GM12873 (cell line): Measurements from ENCODE around the gene GHDC.

ENCODE experiments used
- CTCF ChIP-seq: IDR thresholded peaks from 2 replicates; pipeline ENCODE4 v1.5.1; 2012; ENCODE audit warnings: low read depth, mild to moderate bottlenecking, moderate library complexity, low read length, control low read depth; ENCODE audit not compliant: insufficient read depth; ENCODE audit errors: missing control alignments

Gene GHDC

DNA sequence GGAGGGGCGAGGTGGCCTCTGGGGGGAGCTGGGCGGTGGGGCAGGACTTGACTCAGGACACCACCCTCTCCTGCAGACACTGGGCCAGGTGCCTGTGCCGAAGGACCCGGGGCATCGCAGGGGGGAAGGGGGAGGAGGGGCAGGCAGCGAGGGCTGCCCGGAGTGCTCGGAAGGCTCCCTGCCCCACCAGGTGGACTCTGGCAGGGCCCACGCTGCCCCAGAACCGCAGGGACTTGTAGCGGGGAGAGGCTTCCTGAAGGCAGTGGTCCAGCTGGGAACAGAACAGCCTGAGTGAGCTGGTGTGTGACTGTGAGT is 4.7 kb downstream of the GHDC start:
- TF ChIP-seq CTCF = no peak

- no peak for TF ChIP-seq CTCF
Observed at GRCh38 chr17:42188749-42189650, 5.3 kb downstream of the GHDC start.

- TF ChIP-seq CTCF = no peak
Observed at GRCh38 chr17:42187833-42188232, 6.5 kb downstream of the GHDC start.

DNA sequence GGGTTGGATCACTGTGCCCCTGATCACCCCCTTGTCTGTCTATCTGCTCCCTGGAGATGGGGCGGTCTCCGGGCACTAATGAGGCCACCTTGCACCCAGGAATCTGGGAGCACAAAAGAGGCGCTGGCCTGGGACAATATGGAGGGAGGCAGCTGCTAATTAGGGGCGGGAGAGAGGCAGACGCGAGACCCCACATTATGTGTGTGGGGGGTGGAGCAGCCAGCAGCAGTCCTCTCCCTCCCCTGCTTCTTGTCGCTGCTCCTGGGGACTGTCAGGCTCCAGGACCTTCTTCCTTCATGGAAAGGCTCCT is 8.7 kb downstream of the GHDC start:
- TF ChIP-seq CTCF = no peak

GRCh38 chr17:42184713-42185620 is 9.3 kb downstream of the GHDC start, which contains the start of gene HCRT:
Gene HCRT (minus strand): TSS chr17:42185452. CDS start chr17:42185365, 87 bp downstream.
- TF ChIP-seq CTCF = peak; percentile 10

GRCh38 chr17:42183741-42184711 is 10.3 kb downstream of the GHDC start:
- TF ChIP-seq CTCF = peak; percentile 84
